Vagina (tissue), 2 donors: ENCODE data around the gene PLD1.

Experiments
- POLR2A ChIP-seq, 2 donors: fragments of 450-650 bp; IDR thresholded peaks; one replicate each; pipeline ENCODE4 v1.6.1; 2017; ENCODE audit warnings: antibody characterized with exemption in 2 of 2, mild to moderate bottlenecking in 2 of 2, moderate library complexity in 2 of 2
- POLR2AphosphoS5 ChIP-seq, 2 donors: sonication (generic); formaldehyde crosslinking; IDR thresholded peaks; one replicate each; pipeline ENCODE4 v1.9.0; 2017; ENCODE audit warnings: antibody characterized with exemption in 2 of 2, mild to moderate bottlenecking in 2 of 2, low read depth in 1 of 2; ENCODE audit not compliant: insufficient read depth in 1 of 2
- TF ChIP-seq, protein P1 (sequence below), 3 experiments: fragments of 450-650 bp in 2 of 3; fragments of 200-600 bp in 1 of 3; sonication (generic) in 1 of 3; IDR thresholded peaks; one replicate each; pipeline ENCODE4 v1.5.1; 2017 to 2019; ENCODE audit warnings: antibody characterized with exemption in 3 of 3, mild to moderate bottlenecking in 2 of 3, moderate library complexity in 2 of 3

DNA sequence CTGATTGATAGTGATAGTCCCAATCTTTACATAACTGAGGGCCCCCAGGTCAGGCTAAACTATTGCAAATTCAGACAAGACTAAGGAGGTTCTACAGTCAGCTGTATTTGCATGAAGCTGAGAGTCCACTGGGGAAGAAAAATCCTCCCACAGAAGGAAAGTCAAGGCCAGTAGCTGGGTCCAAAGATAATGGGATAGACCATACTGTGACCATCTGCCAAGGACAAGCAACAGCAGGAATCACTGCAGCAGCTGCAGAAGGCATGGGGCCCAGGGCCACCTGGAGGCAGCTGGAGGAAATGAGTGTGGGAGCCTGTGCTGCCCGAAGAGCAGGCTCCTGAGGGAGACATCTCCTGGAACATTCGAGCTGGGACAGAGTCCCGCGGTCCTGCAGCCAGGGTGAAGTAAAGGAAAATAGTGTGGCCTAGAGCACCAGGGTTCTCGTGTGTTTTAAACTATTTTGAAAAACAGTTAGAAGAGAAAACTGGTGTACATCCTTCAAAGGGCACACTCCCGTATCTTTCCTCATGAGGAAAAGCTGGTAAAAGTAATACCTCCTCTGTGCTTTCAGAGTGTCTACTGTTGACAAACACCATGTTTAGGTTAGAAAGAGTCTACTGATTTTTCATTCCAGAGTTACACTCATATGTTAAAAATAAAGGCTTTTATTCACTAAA is 19.7 kb upstream of the PLD1 start:
- no peak for TF ChIP-seq POLR2A (IDR thresholded peaks at IDR 0.05)
- TF ChIP-seq, protein P1, sequence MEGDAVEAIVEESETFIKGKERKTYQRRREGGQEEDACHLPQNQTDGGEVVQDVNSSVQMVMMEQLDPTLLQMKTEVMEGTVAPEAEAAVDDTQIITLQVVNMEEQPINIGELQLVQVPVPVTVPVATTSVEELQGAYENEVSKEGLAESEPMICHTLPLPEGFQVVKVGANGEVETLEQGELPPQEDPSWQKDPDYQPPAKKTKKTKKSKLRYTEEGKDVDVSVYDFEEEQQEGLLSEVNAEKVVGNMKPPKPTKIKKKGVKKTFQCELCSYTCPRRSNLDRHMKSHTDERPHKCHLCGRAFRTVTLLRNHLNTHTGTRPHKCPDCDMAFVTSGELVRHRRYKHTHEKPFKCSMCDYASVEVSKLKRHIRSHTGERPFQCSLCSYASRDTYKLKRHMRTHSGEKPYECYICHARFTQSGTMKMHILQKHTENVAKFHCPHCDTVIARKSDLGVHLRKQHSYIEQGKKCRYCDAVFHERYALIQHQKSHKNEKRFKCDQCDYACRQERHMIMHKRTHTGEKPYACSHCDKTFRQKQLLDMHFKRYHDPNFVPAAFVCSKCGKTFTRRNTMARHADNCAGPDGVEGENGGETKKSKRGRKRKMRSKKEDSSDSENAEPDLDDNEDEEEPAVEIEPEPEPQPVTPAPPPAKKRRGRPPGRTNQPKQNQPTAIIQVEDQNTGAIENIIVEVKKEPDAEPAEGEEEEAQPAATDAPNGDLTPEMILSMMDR (IDR thresholded peaks at IDR 0.05) = peak; percentile 32 to 45 (median 43)
- peak; percentile 35 to 76 for TF ChIP-seq POLR2AphosphoS5 (IDR thresholded peaks at IDR 0.05; ENCODE audit: insufficient read depth in 1 of 2, low read depth in 1 of 2)
